Muscle layer of colon (tissue), 2 donors: ENCODE results near the gene CDHR5.

Experiments used
- H3K27ac ChIP-seq: one replicate; pipeline ENCODE4 v1.7.0; 2013; ENCODE audit warnings: low read depth, mild to moderate bottlenecking, low read length, moderate library complexity
- H3K27me3 ChIP-seq, 2 donors: one replicate each; pipeline ENCODE4 v1.7.0; 2013; ENCODE audit warnings: low read length in 2 of 2, mild to moderate bottlenecking in 2 of 2; ENCODE audit not compliant: insufficient read depth in 2 of 2, control insufficient read depth in 1 of 2
- H3K36me3 ChIP-seq: one replicate; pipeline ENCODE4 v1.7.0; 2013; ENCODE audit warnings: mild to moderate bottlenecking, low read length; ENCODE audit not compliant: insufficient read depth
- H3K4me1 ChIP-seq: one replicate; pipeline ENCODE4 v1.7.0; 2013; ENCODE audit warnings: mild to moderate bottlenecking, low read length; ENCODE audit not compliant: insufficient read depth
- H3K4me3 ChIP-seq, 2 donors: one replicate each; pipeline ENCODE4 v1.7.0; 2013; ENCODE audit warnings: low read length in 2 of 2, low read depth in 1 of 2, mild to moderate bottlenecking in 1 of 2, moderate library complexity in 1 of 2
- H3K9ac ChIP-seq: one replicate; pipeline ENCODE4 v1.7.0; 2013; ENCODE audit warnings: low read length
- H3K9me3 ChIP-seq: one replicate; pipeline ENCODE4 v1.7.0; 2013; ENCODE audit warnings: mild to moderate bottlenecking, low read length
- donor health status: abdominal sarcoma.
- donor health status: Adenocarcinoma of cecum.

Gene CDHR5, protein sequence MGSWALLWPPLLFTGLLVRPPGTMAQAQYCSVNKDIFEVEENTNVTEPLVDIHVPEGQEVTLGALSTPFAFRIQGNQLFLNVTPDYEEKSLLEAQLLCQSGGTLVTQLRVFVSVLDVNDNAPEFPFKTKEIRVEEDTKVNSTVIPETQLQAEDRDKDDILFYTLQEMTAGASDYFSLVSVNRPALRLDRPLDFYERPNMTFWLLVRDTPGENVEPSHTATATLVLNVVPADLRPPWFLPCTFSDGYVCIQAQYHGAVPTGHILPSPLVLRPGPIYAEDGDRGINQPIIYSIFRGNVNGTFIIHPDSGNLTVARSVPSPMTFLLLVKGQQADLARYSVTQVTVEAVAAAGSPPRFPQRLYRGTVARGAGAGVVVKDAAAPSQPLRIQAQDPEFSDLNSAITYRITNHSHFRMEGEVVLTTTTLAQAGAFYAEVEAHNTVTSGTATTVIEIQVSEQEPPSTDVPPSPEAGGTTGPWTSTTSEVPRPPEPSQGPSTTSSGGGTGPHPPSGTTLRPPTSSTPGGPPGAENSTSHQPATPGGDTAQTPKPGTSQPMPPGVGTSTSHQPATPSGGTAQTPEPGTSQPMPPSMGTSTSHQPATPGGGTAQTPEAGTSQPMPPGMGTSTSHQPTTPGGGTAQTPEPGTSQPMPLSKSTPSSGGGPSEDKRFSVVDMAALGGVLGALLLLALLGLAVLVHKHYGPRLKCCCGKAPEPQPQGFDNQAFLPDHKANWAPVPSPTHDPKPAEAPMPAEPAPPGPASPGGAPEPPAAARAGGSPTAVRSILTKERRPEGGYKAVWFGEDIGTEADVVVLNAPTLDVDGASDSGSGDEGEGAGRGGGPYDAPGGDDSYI

DNA sequence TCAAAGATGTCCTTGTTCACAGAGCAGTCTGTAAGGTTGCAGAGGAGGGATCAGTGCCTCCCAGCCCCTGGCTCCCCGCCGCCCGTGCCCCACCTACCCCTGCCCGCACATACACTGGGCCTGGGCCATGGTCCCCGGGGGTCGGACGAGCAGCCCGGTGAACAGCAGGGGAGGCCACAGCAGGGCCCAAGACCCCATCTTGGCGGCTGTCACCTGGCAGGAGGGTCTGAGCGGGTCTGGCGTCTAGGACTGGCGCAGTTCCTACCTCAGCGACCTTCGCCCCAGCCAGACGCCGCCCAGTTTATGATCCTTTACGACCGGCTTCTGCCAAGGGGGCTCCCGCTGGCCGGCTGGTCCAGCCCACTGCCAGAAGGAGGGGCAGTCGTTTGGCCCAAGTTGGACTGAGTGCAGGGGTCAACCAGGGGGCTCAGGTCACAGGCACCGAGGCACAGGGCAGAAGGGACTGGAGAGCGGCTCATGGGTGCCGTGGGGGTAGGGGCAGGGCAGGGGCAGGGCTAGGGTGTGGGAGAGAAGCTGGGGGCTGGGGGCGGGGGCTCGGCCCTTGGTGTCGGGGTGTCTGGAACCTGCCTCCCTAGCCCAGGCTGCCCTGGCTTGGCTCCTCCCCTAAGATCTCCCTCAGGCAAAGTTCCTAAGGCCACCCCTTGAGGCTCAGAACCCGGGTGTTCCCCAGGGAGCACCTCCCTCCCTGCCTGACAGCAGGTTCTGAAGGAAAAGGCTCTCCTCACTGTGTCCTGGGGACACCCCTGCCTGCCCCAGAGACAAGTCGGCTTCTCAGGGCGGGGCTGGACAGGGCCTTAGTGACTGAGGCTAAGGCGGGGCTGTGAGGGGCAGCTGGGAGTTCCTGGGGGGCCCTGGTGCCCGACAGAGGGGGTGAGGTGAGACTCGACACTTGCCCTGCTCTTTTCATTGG lies at the start of gene CDHR5:
CDHR5 (minus strand) TSS at position 251 of the 931 bp plus-strand sequence; CDS start at position 198, 53 bp downstream.
- Histone ChIP-seq H3K27ac (no peak within 1 kb of the TSS), H3K4me1 (peaks cover 4% of the 10 kb centered on the region), H3K9me3 (no peaks in the 10 kb centered on the region), H3K36me3 (no peaks in the 10 kb centered on the region), H3K4me3 (no peak within 1 kb of the TSS), H3K27me3 (peaks cover 0 to 34% of the 10 kb centered on the region in 2 donors), H3K9ac (no peak within 1 kb of the TSS)

DNA sequence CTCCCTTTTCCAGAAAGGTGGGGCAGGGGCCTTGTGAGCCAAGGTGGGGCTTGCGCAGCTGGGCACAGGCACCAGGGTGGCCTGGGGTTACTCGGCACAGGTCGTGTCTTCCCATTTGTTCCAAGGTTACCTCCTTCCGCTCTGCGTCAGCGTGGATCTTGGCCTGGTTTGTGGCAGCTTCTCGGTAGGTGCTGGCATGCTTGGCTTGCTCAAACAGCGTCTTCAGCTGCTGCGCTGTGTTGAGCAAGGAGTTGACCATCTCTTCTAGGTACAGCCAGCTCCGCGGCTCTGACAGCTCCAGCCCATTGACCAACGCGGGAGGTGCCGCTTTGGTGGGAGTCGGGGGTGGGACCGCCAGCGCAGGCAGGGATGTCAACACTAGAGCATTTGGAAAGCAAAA lies 49.7 kb upstream of the CDHR5 start:
- Histone ChIP-seq H3K9me3 (no peaks in the 10 kb centered on the region), H3K9ac (no peak overlapping the region), H3K27ac (no peak overlapping the region), H3K4me3 (no peak overlapping the region), H3K36me3 (peaks cover 22% of the 10 kb centered on the region), H3K27me3 (no peaks in the 10 kb centered on the region), H3K4me1 (no peaks in the 10 kb centered on the region)

DNA sequence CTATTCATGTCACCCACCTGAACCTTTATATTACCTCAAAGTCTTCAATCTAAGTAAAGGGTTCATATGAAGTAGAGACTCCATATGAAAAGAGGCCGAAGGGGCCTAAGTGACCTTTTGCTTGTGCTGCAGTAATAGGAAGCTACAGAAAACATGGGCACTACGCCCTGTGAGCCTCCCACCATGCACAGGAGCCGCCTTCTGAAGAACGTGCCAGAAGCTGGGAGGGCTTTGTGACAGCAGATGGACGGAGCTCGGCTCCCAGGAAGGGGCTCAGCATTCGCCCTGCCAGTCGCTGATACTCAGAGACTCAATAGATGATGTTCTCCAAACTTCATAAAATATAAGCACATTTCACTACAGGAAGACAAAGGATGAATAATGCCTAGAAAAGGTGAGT lies 49.1 kb upstream of the CDHR5 start:
- no peak overlapping the region for H3K4me3 ChIP-seq
- peaks cover 19% of the 10 kb centered on the region for H3K36me3 ChIP-seq
- no peak overlapping the region for H3K27ac ChIP-seq
- H3K4me1 ChIP-seq = no peaks in the 10 kb centered on the region
- no peaks in the 10 kb centered on the region for H3K9me3 ChIP-seq
- no peak overlapping the region for H3K9ac ChIP-seq
- no peaks in the 10 kb centered on the region for H3K27me3 ChIP-seq

DNA sequence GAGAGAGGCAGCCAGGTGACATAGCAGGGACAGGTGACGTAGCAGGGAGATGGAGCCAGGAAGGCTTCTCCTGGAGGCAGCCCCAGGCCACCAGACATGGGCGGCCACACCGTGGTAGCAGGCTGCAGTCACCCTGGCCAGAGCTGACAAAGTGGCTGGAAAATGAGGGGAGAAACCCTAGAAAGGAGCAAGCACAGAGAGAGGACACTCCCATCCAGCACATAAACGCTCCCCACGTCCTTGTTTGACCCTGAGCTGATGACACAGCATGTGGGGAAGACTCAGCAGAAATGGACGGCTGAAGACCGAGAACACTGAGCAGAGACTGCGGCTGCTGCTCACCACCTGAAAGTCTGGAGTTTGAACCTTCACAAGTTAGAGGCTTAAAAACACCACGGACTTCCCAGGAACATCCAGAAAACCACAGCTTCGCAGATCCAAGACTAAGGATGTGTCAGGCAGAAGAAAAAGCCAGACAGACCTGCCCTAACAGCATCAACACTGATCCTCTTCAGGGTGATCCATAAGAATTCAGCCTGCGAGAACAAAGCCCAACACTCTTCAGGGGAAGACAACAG lies 41.0 kb upstream of the CDHR5 start:
- no peaks in the 10 kb centered on the region for H3K36me3 ChIP-seq
- peaks cover 9% of the 10 kb centered on the region for H3K4me1 ChIP-seq
- no peak overlapping the region for H3K27ac ChIP-seq
- no peak overlapping the region for H3K4me3 ChIP-seq
- no peaks in the 10 kb centered on the region for H3K27me3 ChIP-seq
- H3K9me3 ChIP-seq = no peaks in the 10 kb centered on the region
- no peak overlapping the region for H3K9ac ChIP-seq

DNA sequence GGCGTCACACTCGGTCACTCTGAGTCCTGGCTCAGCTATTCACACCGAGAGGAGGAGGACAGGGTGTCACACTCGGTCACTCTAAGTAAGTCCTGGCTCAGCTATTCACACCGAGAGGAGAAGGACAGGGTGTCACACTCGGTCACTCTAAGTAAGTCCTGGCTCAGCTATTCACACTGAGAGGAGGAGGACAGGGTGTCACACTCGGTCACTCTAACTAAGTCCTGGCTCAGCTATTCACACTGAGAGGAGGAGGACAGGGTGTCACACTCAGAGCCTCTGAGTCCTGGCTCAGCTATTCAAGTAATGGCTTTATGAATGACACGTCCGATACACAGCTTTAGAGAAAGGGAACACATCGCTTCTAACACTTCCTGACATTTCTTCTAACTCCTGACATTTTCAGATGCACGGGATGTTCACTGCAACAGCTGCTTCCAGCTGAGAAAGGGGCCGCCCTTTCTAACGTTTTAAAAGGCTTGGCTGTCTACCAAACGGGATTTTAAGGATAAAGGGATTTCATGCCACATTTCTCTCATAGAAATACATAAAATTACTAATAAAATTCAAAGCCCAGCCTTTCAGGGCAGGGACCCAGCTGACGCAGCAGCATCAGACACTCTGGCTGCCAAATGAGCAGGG lies 40.4 kb upstream of the CDHR5 start:
- H3K9me3 ChIP-seq = no peaks in the 10 kb centered on the region
- peaks cover 9% of the 10 kb centered on the region for H3K4me1 ChIP-seq
- H3K27me3 ChIP-seq = no peaks in the 10 kb centered on the region
- no peaks in the 10 kb centered on the region for H3K36me3 ChIP-seq
- no peak overlapping the region for H3K9ac ChIP-seq
- no peak overlapping the region for H3K4me3 ChIP-seq
- H3K27ac ChIP-seq = no peak overlapping the region

DNA sequence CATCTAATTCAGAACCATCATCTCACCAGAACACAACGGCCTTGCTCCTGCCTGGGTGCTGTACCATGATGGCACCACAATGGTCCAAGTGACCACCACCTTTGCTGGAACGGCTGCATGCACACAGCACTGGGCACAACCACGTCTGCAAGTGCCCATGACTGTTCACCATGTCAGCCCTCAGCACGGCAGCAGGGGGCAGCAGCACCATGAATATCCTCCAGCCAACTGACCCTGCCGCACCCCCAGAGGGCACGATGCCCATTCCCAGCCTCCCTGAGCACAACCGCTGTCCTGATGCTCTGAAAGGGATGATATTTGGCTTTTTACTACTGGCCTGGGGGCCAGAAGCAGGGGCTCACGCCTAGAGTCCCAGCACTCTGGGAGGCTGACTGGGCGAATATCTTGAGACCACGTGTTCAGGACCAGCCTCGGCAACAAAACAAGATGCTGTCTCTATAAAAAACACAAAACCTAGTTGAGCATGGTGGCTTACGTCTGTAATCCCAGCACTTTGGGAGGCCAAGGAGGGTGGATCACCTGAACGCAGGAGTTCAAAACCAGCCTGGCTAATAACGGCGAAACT lies 38.0 kb upstream of the CDHR5 start:
- H3K9ac ChIP-seq = no peak overlapping the region
- H3K27me3 ChIP-seq = no peaks in the 10 kb centered on the region
- no peaks in the 10 kb centered on the region for H3K36me3 ChIP-seq
- H3K27ac ChIP-seq = no peak overlapping the region
- H3K4me1 ChIP-seq = peaks cover 9% of the 10 kb centered on the region
- no peak overlapping the region for H3K4me3 ChIP-seq
- no peaks in the 10 kb centered on the region for H3K9me3 ChIP-seq

DNA sequence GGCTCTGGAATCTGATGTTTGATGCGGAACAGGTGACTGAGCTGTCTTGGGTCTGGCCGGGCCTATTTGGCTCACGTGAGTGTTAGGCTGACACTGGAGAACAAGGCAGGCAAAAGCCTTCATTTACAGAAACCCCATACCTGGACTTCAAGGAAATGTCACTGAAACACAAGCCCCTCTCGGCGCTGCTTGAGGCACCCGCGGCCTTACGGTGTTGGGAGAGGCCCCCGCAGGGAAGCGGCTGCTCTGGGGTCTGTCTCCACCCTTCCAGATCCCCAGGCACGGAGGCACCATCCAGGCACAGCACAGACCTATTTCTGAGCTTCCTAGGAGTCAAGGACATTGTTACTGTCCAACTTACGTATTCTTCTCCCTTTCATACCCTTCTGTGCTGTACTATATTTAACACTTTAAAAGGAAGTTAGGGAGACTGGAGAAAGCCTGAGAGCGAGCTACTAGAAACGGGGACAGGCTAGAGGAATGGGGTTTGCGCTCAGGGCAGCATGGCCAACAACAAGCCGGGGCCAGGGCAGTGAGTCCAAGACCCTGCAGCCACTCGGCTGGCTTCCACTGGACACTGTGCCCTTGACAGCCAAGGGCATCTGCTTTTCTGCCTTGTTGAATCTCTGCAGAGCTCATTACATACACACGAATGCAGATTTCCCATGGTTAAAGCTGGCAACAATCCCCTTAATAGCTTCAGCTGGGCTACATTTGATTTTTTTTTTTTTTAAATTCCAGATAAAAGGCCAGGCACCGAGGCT lies 36.1 kb upstream of the CDHR5 start:
- H3K9ac ChIP-seq = no peak overlapping the region
- H3K36me3 ChIP-seq = no peaks in the 10 kb centered on the region
- no peak overlapping the region for H3K27ac ChIP-seq
- H3K27me3 ChIP-seq = no peaks in the 10 kb centered on the region
- H3K9me3 ChIP-seq = no peaks in the 10 kb centered on the region
- H3K4me1 ChIP-seq = peaks cover 4% of the 10 kb centered on the region
- no peak overlapping the region for H3K4me3 ChIP-seq

DNA sequence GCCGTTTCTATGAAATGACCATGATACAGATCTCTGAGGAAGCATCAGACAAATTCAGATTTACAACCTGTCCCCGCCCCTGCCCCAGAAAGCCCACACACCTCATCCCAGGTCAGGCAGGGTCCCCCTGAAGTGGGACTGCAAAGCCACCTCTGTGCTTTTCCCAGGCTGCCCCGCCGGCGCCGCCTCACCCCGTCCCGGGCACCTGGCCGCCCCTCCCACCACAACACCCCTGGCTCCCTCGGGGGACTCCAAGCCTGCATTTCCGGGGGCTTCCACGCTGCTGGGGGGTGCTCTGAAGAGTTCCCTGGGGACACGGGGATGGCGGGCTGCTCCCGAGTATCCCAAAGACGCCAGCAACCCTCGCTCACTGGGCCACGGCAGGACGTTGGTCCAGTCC lies 35.5 kb upstream of the CDHR5 start:
- Histone ChIP-seq H3K4me1 (peaks cover 4% of the 10 kb centered on the region), H3K36me3 (no peaks in the 10 kb centered on the region), H3K27ac (no peak overlapping the region), H3K9me3 (no peaks in the 10 kb centered on the region), H3K9ac (no peak overlapping the region), H3K27me3 (no peaks in the 10 kb centered on the region), H3K4me3 (no peak overlapping the region)

DNA sequence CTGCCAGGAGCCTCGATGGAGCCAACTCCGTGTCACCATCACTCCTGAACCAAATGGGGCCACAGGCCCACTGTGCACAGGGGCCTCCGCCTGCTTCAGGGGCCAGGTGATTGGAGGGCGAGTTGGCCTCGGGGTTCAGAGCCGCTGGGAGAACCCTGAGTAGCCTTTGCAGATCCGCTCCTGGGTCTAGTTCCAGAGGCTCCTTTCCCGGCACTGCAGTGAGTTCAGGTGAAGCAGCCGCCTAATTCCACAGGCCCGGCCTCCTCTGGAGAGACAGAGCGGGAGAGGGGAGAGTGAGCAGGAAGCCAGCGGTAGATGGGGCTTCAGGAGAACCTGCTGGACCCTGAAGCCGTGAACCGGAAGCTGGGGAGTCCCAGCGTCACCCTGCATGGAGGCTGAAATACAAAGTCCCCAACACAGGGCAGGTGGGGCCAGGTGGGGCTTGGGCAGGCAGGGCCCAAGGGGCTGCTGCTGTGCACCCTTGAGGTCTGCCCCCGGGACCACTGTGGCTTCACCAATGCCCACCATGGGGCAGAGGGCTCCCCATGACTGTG lies 34.9 kb upstream of the CDHR5 start:
- H3K27me3 ChIP-seq = no peaks in the 10 kb centered on the region
- H3K36me3 ChIP-seq = no peaks in the 10 kb centered on the region
- H3K27ac ChIP-seq = no peak overlapping the region
- no peak overlapping the region for H3K9ac ChIP-seq
- H3K4me1 ChIP-seq = peaks cover 4% of the 10 kb centered on the region
- H3K4me3 ChIP-seq = no peak overlapping the region
- H3K9me3 ChIP-seq = no peaks in the 10 kb centered on the region
